Measurements from ENCODE around the gene AGTPBP1.

AGTPBP1 gene

GRCh38 chr9:85666086-85666485, 75.7 kb downstream of the AGTPBP1 start:
- no peaks in the 10 kb centered on the region for H3K9me3 ChIP-seq (ENCODE audit: insufficient read depth, low read depth, low read length)
- no peak overlapping the region for H3K4me2 ChIP-seq (ENCODE audit: low read depth, low read length, poor library complexity, severe bottlenecking)
- H3K79me2 ChIP-seq (ENCODE audit: insufficient read depth, low read length): no peaks in the 10 kb centered on the region
- no peak for TF ChIP-seq EZH2phosphoT487 (IDR thresholded peaks at IDR 0.05; ENCODE audit: borderline replicate concordance)
- TF ChIP-seq, protein P1, sequence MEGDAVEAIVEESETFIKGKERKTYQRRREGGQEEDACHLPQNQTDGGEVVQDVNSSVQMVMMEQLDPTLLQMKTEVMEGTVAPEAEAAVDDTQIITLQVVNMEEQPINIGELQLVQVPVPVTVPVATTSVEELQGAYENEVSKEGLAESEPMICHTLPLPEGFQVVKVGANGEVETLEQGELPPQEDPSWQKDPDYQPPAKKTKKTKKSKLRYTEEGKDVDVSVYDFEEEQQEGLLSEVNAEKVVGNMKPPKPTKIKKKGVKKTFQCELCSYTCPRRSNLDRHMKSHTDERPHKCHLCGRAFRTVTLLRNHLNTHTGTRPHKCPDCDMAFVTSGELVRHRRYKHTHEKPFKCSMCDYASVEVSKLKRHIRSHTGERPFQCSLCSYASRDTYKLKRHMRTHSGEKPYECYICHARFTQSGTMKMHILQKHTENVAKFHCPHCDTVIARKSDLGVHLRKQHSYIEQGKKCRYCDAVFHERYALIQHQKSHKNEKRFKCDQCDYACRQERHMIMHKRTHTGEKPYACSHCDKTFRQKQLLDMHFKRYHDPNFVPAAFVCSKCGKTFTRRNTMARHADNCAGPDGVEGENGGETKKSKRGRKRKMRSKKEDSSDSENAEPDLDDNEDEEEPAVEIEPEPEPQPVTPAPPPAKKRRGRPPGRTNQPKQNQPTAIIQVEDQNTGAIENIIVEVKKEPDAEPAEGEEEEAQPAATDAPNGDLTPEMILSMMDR (conservative IDR thresholded peaks at IDR 0.05; ENCODE audit: low read length): no peak
- H3K4me1 ChIP-seq (ENCODE audit: insufficient read depth, low read length, poor library complexity, severe bottlenecking): peaks cover 8% of the 10 kb centered on the region
- no peak overlapping the region for H3K4me3 ChIP-seq (ENCODE audit: low read length, poor library complexity, severe bottlenecking)
- H3K9me2 ChIP-seq (replicated peaks; ENCODE audit: low read depth, low read length): no peaks in the 10 kb centered on the region
- no peaks in the 10 kb centered on the region for H4K20me1 ChIP-seq (ENCODE audit: insufficient read depth, low read length, poor library complexity, severe bottlenecking)
- no peaks in the 10 kb centered on the region for H3K27me3 ChIP-seq (ENCODE audit: insufficient read depth, low read length, poor library complexity, severe bottlenecking)
- H3K36me3 ChIP-seq (ENCODE audit: insufficient read depth, low read length): peaks cover 19% of the 10 kb centered on the region; the same call in 1 of the 2 replicates
- H2AFZ ChIP-seq (ENCODE audit: low read length): no peak overlapping the region
- H3K9ac ChIP-seq (ENCODE audit: low read depth, low read length, poor library complexity, severe bottlenecking): no peak overlapping the region
- no peaks in the 10 kb centered on the region for H3F3A ChIP-seq (ENCODE audit: low read depth)

DNA sequence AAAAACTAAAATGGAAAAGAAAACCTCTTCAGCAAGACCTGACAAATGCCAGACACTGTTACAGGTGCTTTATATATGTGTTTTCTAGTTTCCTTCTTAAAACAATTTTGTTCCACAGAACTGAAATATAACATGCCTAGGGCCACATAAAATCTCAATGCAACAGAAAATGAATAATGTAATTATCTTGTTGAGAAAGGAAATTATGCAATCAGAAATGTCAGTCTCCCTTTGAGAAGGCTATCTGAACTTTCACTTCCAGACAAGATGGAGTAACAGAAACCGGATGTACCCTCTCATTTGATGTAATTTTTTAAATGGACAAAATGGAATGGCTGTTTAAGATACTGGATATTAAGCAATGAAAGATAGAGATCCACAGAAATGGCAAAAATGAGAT, 79.2 kb downstream of the AGTPBP1 start:
- H3K4me2 ChIP-seq (ENCODE audit: low read depth, low read length, poor library complexity, severe bottlenecking): no peak overlapping the region
- TF ChIP-seq EZH2phosphoT487 (IDR thresholded peaks at IDR 0.05; ENCODE audit: borderline replicate concordance): no peak
- TF ChIP-seq, protein P1 (conservative IDR thresholded peaks at IDR 0.05; ENCODE audit: low read length): no peak

DNA sequence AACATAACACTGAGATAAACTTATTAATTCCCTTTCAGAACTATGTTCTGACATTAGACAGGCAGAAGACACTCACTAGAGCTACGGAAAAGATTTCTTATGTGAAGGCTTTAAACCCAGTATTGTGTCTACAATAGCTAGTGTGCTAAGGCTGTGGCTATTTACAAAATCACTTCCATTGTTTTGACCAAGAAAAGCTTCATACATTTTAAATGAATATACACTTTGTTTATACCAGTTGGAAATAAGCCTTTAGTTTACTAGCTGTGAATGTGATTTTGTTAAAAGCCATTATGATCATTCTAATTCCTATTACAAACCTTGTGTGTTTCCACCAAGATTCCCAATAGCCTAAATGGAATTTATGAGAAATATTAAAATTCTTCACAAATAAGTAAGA, 83.0 kb downstream of the AGTPBP1 start:
- H3K4me3 ChIP-seq (ENCODE audit: low read length, poor library complexity, severe bottlenecking): no peak overlapping the region
- no peaks in the 10 kb centered on the region for H3K79me2 ChIP-seq (ENCODE audit: insufficient read depth, low read length)
- TF ChIP-seq, protein P1 (conservative IDR thresholded peaks at IDR 0.05; ENCODE audit: low read length): no peak
- TF ChIP-seq EZH2phosphoT487 (IDR thresholded peaks at IDR 0.05; ENCODE audit: borderline replicate concordance): no peak
- H3K9me2 ChIP-seq (replicated peaks; ENCODE audit: low read depth, low read length): no peaks in the 10 kb centered on the region
- H3K4me1 ChIP-seq (ENCODE audit: insufficient read depth, low read length, poor library complexity, severe bottlenecking): peaks cover 8% of the 10 kb centered on the region
- peaks cover 4% of the 10 kb centered on the region; the same call in 1 of the 2 replicates for H3K36me3 ChIP-seq (ENCODE audit: insufficient read depth, low read length)
- no peaks in the 10 kb centered on the region for H4K20me1 ChIP-seq (ENCODE audit: insufficient read depth, low read length, poor library complexity, severe bottlenecking)
- no peaks in the 10 kb centered on the region for H3K27me3 ChIP-seq (ENCODE audit: insufficient read depth, low read length, poor library complexity, severe bottlenecking)
- no peak overlapping the region for H2AFZ ChIP-seq (ENCODE audit: low read length)
- H3K9me3 ChIP-seq (ENCODE audit: insufficient read depth, low read depth, low read length): no peaks in the 10 kb centered on the region
- no peak overlapping the region for H3K4me2 ChIP-seq (ENCODE audit: low read depth, low read length, poor library complexity, severe bottlenecking)
- H3F3A ChIP-seq (ENCODE audit: low read depth): no peaks in the 10 kb centered on the region
- H3K9ac ChIP-seq (ENCODE audit: low read depth, low read length, poor library complexity, severe bottlenecking): no peak overlapping the region

More for the DNA sequence above, 79.2 kb downstream of the AGTPBP1 start:
- no peaks in the 10 kb centered on the region for H3F3A ChIP-seq (ENCODE audit: low read depth)
- H3K4me3 ChIP-seq (ENCODE audit: low read length, poor library complexity, severe bottlenecking): no peak overlapping the region
- no peaks in the 10 kb centered on the region for H3K27me3 ChIP-seq (ENCODE audit: insufficient read depth, low read length, poor library complexity, severe bottlenecking)
- H3K36me3 ChIP-seq (ENCODE audit: insufficient read depth, low read length): no peaks in the 10 kb centered on the region; the same call in 1 of the 2 replicates
- H3K79me2 ChIP-seq (ENCODE audit: insufficient read depth, low read length): no peaks in the 10 kb centered on the region
- peaks cover 8% of the 10 kb centered on the region for H3K4me1 ChIP-seq (ENCODE audit: insufficient read depth, low read length, poor library complexity, severe bottlenecking)
- no peaks in the 10 kb centered on the region for H3K9me3 ChIP-seq (ENCODE audit: insufficient read depth, low read depth, low read length)
- no peak overlapping the region for H3K9ac ChIP-seq (ENCODE audit: low read depth, low read length, poor library complexity, severe bottlenecking)
- no peaks in the 10 kb centered on the region for H3K9me2 ChIP-seq (replicated peaks; ENCODE audit: low read depth, low read length)
- H2AFZ ChIP-seq (ENCODE audit: low read length): no peak overlapping the region
- no peaks in the 10 kb centered on the region for H4K20me1 ChIP-seq (ENCODE audit: insufficient read depth, low read length, poor library complexity, severe bottlenecking)

Data from Loucy (cell line).